ENCODE results near the gene INTS7.

GRCh38 chr1:212045981-212046380 is 10.6 kb upstream of the INTS7 start:
- TF ChIP-seq REST (IDR thresholded peaks at IDR 0.05) (no peak), ZBTB33 (IDR thresholded peaks at IDR 0.05) (no peak), FOXA1 (IDR thresholded peaks at IDR 0.05) (no peak), TAF1 (conservative IDR thresholded peaks at IDR 0.05) (no peak), CTCF (IDR thresholded peaks at IDR 0.05; ENCODE audit: low read depth, low read length, missing input control) (no peak), YY1 (IDR thresholded peaks at IDR 0.05) (no peak)
